ENCODE data around the gene MSH4.

- no peak for TF ChIP-seq CTCF (IDR thresholded peaks at IDR 0.05; ENCODE audit: low read depth, low read length, poor library complexity, severe bottlenecking)
- TF ChIP-seq EZH2phosphoT487 (IDR thresholded peaks at IDR 0.05; ENCODE audit: borderline replicate concordance, low read length): no peak
Measured at GRCh38 chr1:75812065-75812464, 15.4 kb downstream of the MSH4 start.

Data from DOHH2 (cell line).